Progenitor cell of endocrine pancreas (in vitro differentiated cells): ENCODE measurements around the gene DNAI1. TPM values are rescaled to one million over a fixed set of nuclear protein-coding genes. Genes with fewer than 3 reads are reported as not detected.
A peak's percentile ranks its signal among the peaks of the same experiment; 100 is the strongest.

Experiments
- DNase-seq: peaks from one replicate; pipeline ENCODE4 v3.0.0; 2021; ENCODE audit warnings: low spot score; ENCODE audit not compliant: unreplicated experiment
- H3K27ac Mint-ChIP-seq: 2 replicates; pipeline ENCODE4 v1.8.0; 2021; ENCODE audit warnings: mild to moderate bottlenecking, moderate library complexity, mixed read lengths
- H3K27me3 Mint-ChIP-seq: 2 replicates; pipeline ENCODE4 v1.8.0; 2021; ENCODE audit warnings: mixed read lengths
- H3K36me3 Mint-ChIP-seq: 2 replicates; pipeline ENCODE4 v1.8.0; 2022; ENCODE audit warnings: mixed read lengths; ENCODE audit not compliant: insufficient read depth
- H3K4me1 Mint-ChIP-seq: 2 replicates; pipeline ENCODE4 v1.8.0; 2021; ENCODE audit warnings: low read depth, mixed read lengths
- H3K4me3 Mint-ChIP-seq: 2 replicates; pipeline ENCODE4 v1.8.0; 2021; ENCODE audit warnings: low read depth, mild to moderate bottlenecking, moderate library complexity, mixed read lengths
- H3K9me3 Mint-ChIP-seq: 2 replicates; pipeline ENCODE4 v1.8.0; 2021; ENCODE audit warnings: low read depth, mixed read lengths
- total RNA-seq: library from RNA; stranded (reverse); gene quantifications from 2 replicates; pipeline ENCODE4 v1.2.1, GENCODE V29; 2021
- TF ChIP-seq, protein P1 (sequence below): fragments of 200-600 bp; sonication (generic); IDR thresholded peaks from one replicate; pipeline ENCODE4 v1.5.0; 2021; ENCODE audit warnings: antibody characterized with exemption, mild to moderate bottlenecking; ENCODE audit not compliant: unreplicated experiment

The DNAI1 gene
- total RNA-seq, 1 donor from 2014 or later, result 1.2 TPM

DNA sequence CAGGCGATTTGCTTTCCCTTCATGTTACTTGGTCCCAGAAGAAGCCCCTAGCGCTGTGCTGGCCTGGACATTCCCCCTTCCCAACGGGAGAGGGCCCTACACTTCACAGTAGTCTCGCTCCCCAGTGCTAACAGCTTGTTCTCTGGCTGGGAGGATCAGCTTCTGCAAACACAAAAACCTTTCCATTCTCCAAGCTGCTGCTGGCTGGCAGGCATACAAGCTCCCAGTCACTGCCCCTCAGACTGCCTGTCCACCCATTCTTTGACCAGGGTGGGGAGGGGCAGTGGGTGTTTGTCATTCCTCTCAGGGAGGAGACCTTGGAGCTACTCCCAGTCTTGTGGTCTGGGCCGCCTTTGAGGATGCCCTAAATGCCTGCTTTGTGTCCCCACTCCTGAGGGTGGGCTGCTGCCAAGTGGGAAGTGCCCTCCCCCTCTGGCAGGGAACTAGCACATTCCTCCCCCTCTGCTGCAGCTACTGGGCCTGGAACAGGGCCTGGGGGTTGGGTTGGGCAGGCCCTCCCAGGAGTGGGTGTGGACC lies 43.4 kb downstream of the DNAI1 start:
- Mint-ChIP-seq H3K4me3 (no peak overlapping the region), H3K27ac (no peak overlapping the region), H3K4me1 (no peaks in the 10 kb centered on the region), H3K36me3 (no peaks in the 10 kb centered on the region), H3K9me3 (no peaks in the 10 kb centered on the region), H3K27me3 (peaks cover 52% of the 10 kb centered on the region)
- no peak for DNase-seq
- TF ChIP-seq, protein P1, sequence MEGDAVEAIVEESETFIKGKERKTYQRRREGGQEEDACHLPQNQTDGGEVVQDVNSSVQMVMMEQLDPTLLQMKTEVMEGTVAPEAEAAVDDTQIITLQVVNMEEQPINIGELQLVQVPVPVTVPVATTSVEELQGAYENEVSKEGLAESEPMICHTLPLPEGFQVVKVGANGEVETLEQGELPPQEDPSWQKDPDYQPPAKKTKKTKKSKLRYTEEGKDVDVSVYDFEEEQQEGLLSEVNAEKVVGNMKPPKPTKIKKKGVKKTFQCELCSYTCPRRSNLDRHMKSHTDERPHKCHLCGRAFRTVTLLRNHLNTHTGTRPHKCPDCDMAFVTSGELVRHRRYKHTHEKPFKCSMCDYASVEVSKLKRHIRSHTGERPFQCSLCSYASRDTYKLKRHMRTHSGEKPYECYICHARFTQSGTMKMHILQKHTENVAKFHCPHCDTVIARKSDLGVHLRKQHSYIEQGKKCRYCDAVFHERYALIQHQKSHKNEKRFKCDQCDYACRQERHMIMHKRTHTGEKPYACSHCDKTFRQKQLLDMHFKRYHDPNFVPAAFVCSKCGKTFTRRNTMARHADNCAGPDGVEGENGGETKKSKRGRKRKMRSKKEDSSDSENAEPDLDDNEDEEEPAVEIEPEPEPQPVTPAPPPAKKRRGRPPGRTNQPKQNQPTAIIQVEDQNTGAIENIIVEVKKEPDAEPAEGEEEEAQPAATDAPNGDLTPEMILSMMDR, result peak; percentile 29

DNA sequence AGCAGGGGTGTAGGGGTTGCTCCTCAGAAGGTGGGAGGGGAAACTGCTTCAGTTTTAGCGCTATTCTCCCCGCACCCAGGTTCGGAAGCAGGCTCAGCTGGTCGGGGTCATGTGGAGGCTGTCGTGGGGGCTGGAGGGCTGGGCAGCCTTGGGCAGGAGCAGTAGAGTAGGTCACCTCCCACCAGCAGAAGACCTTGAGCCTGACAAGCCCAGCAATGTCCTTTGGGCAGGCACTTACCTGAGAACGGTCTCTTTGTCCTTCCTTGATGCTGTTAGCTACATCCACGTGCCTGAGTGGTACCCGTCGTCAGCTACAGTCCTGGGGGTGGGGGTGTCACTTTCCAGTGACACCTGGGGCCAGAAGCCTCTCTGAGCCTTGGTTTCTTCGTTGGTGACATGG lies 43.9 kb downstream of the DNAI1 start:
- H3K4me1 Mint-ChIP-seq, result no peaks in the 10 kb centered on the region
- H3K9me3 Mint-ChIP-seq, result no peaks in the 10 kb centered on the region
- no peaks in the 10 kb centered on the region for H3K36me3 Mint-ChIP-seq
- no peak overlapping the region for H3K4me3 Mint-ChIP-seq
- H3K27me3 Mint-ChIP-seq, result peaks cover 50% of the 10 kb centered on the region
- TF ChIP-seq, protein P1, result no peak
- no peak for DNase-seq
- H3K27ac Mint-ChIP-seq, result no peak overlapping the region

DNA sequence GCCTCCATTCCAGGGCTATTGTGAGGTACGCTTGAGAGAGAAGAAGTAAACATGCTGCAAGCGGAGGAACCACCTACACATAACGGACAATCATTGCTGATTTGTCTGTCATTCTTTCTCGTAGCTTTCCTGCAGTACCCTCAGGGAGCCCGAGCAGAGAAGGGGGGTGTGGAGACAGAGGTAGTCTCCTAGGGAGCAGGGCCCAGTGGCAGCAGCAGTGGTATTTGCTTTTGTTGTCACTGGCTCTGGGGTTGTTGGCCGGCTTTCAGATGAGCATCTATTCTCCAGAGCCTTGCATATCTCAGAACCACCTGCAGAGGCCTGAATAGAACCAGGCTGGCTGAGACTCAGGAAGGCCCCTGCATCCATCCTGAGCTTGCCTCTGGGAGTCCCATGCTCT lies 44.3 kb downstream of the DNAI1 start:
- no peak for DNase-seq
- Mint-ChIP-seq H3K27ac (no peak overlapping the region), H3K27me3 (peaks cover 46% of the 10 kb centered on the region), H3K4me1 (no peaks in the 10 kb centered on the region), H3K36me3 (no peaks in the 10 kb centered on the region), H3K4me3 (no peak overlapping the region), H3K9me3 (no peaks in the 10 kb centered on the region)
- TF ChIP-seq, protein P1, result no peak

DNA sequence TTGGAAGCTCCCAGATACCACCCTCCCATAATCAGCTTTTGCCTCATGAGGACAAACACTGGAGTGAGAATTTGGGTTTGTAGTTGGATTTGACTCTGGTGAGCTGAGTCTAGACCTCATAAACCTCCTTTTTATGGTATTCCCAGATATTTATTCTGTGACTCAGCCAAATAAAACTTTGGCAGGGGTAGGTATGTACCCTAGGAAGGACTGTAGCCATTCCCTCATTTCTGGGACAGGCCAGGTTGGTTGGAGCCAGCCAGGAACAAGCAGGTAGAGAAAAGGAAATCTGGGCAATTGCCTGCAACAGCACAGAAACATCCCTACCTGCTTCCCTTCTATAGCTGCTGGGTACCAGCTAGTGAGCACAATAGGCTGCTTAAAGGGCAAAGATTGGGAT lies 44.8 kb downstream of the DNAI1 start:
- H3K27ac Mint-ChIP-seq, result no peak overlapping the region
- peaks cover 43% of the 10 kb centered on the region for H3K27me3 Mint-ChIP-seq
- H3K4me1 Mint-ChIP-seq, result no peaks in the 10 kb centered on the region
- H3K4me3 Mint-ChIP-seq, result no peak overlapping the region
- no peaks in the 10 kb centered on the region for H3K36me3 Mint-ChIP-seq
- H3K9me3 Mint-ChIP-seq, result no peaks in the 10 kb centered on the region
- TF ChIP-seq, protein P1, result no peak
- no peak for DNase-seq

DNA sequence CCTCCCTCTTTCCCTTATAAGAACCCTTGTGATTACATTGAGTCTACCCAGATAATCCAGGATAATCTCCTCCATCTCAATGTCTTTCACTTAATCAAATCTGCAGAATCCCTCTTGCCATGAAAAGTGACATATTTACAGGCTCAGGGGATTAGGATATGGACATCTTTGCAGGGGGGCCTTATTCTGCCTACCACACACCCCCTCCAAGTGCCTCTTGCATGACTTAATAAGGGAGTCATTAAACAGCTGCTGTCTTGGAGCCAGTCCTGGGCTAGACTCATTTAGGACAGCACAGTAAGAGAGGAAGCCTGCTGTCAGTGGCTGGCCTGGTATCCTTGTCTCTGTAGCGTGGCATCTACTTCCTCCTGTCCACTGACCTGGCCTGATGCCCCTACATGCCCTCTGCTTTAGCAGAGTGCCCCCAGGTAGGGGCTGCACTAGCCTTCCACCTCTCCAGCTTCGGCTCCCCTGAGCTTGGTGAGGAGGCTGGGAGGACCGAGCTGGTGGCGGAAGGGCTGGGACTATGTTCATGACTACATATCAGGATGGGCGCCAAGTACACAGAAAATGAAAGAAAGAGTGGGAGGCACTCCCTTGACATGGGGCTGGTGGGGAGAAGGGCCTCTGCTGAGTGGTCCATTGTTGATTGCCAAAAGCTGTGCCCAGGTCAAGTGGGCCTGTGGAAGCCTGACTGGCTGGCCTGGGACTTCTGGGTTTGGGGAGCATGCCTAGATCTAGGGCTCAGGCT lies 46.9 kb downstream of the DNAI1 start:
- Mint-ChIP-seq H3K27me3 (peaks cover 46% of the 10 kb centered on the region), H3K4me1 (peaks cover 8% of the 10 kb centered on the region), H3K9me3 (no peaks in the 10 kb centered on the region), H3K36me3 (no peaks in the 10 kb centered on the region), H3K27ac (no peak overlapping the region), H3K4me3 (no peak overlapping the region)
- no peak for DNase-seq
- TF ChIP-seq, protein P1, result no peak
